Posterior cingulate gyrus (tissue), 11 donors: ENCODE data around the gene DAZAP1.

ENCODE experiments used
- DNase-seq, 10 donors: peaks; one replicate each; pipeline versions ENCODE4 v3.0.0 to v3.0.0-alpha.2; 2020 to 2021; ENCODE audit warnings: mixed read lengths in 3 of 10
- intact Hi-C: fragments of 100-400 bp; cut with DNase I; formaldehyde crosslinking; loops from one replicate; pipeline ENCODE4 v1.15.1; 2023

Gene DAZAP1

GRCh38 chr19:1423436-1424191 is 16.2 kb downstream of the DAZAP1 start:
- no peak for DNase-seq
- intact Hi-C loops, result no loop called here

- DNase-seq, result no peak
- intact Hi-C loops, result no loop called here
Measured at GRCh38 chr19:1424192-1424955, 17.0 kb downstream of the DAZAP1 start.

GRCh38 chr19:1425102-1425837 is 17.9 kb downstream of the DAZAP1 start:
- no peak for DNase-seq
- intact Hi-C loops, result no loop called here

- DNase-seq, result no peak
- intact Hi-C loops, result no loop called here
Measured at GRCh38 chr19:1425902-1426301, 18.5 kb downstream of the DAZAP1 start.

GRCh38 chr19:1426736-1427135 is 19.4 kb downstream of the DAZAP1 start:
- no peak for DNase-seq
- intact Hi-C loops, result no loop called here

GRCh38 chr19:1427221-1427920 is 20.0 kb downstream of the DAZAP1 start:
- intact Hi-C loops, result no loop called here
- no peak for DNase-seq

- no peak for DNase-seq
- intact Hi-C loops, result no loop called here
Measured at GRCh38 chr19:1428738-1429391, 21.5 kb downstream of the DAZAP1 start.

- intact Hi-C loops, result loop anchor here (10.0 kb wide), 1 partner anchor 155 kb away; the partner anchor contains the start of gene FAM174C
- no peak for DNase-seq
Measured at GRCh38 chr19:1429750-1430149, 22.4 kb downstream of the DAZAP1 start.

GRCh38 chr19:1430246-1430645 is 22.9 kb downstream of the DAZAP1 start:
- intact Hi-C loops, result loop anchor here (10.0 kb wide), 1 partner anchor 155 kb away; the partner anchor contains the start of gene FAM174C
- no peak for DNase-seq

GRCh38 chr19:1431759-1432506 is 24.5 kb downstream of the DAZAP1 start:
- intact Hi-C loops, result loop anchor here (10.0 kb wide), 1 partner anchor 157 kb away; the partner anchor contains the start of gene FAM174C

GRCh38 chr19:1432507-1432887 is 25.1 kb downstream of the DAZAP1 start:
- intact Hi-C loops, result loop anchor here (10.0 kb wide), 1 partner anchor 158 kb away; the partner anchor contains the start of gene FAM174C
- DNase-seq, result no peak

More at GRCh38 chr19:1431759-1432506, 24.5 kb downstream of the DAZAP1 start:
- DNase-seq, result no peak

- intact Hi-C loops, result loop anchor here (10.0 kb wide), 1 partner anchor 159 kb away; the partner anchor contains the start of gene FAM174C
- DNase-seq, result peak in 1 of 10 donors; percentile 85
Measured at GRCh38 chr19:1433119-1434039, 26.0 kb downstream of the DAZAP1 start.

- DNase-seq, result no peak
- intact Hi-C loops, result loop anchor here (10.0 kb wide), 1 partner anchor 159 kb away; the partner anchor contains the start of gene FAM174C
Measured at GRCh38 chr19:1434040-1434366, 26.6 kb downstream of the DAZAP1 start.

- DNase-seq, result no peak
- intact Hi-C loops, result loop anchor here (10.0 kb wide), 1 partner anchor 160 kb away; the partner anchor contains the start of gene FAM174C
Measured at GRCh38 chr19:1434577-1435060, 27.2 kb downstream of the DAZAP1 start.

GRCh38 chr19:1435378-1435989 is 28.1 kb downstream of the DAZAP1 start:
- no peak for DNase-seq

GRCh38 chr19:1437609-1438008 is 30.2 kb downstream of the DAZAP1 start:
- no peak for DNase-seq
- intact Hi-C loops, result loop anchor here (2.0 to 10.0 kb wide), 2 partner anchors 29 to 163 kb away; partner anchors contain the start of gene FAM174C

More at GRCh38 chr19:1435378-1435989, 28.1 kb downstream of the DAZAP1 start:
- intact Hi-C loops, result loop anchor here (10.0 kb wide), 1 partner anchor 161 kb away; the partner anchor contains the start of gene FAM174C
